ENCODE measurements around the gene BOK.
A peak's percentile ranks its signal among the peaks of the same experiment; 100 is the strongest.

Gene BOK

GRCh38 chr2:241618296-241618805 lies 59.8 kb downstream of the BOK start:
- H3K4me3 ChIP-seq (ENCODE audit: low read depth in 1 of 5, low read length in 5 of 5), result no peak overlapping the region
- H3K9me3 ChIP-seq (ENCODE audit: control insufficient read depth in 5 of 5, low read length in 5 of 5), result no peaks in the 10 kb centered on the region
- H3K4me1 ChIP-seq (ENCODE audit: control insufficient read depth in 5 of 5, insufficient read depth in 5 of 5, low read length in 5 of 5), result peaks cover 0 to 21% (median 7%) of the 10 kb centered on the region in 5 donors
- H3K27ac ChIP-seq (ENCODE audit: low read depth, low read length), result no peak overlapping the region
- peaks cover 0 to 9% (median 6%) of the 10 kb centered on the region in 5 donors for H3K36me3 ChIP-seq (ENCODE audit: control insufficient read depth in 5 of 5, insufficient read depth in 5 of 5, low read length in 5 of 5)
- peak overlapping the region in 1 of 5 donors; percentile 35 for H3K9ac ChIP-seq (ENCODE audit: low read length in 5 of 5)
- no peaks in the 10 kb centered on the region for H3K27me3 ChIP-seq (ENCODE audit: control insufficient read depth in 5 of 5, insufficient read depth in 4 of 5, low read length in 5 of 5)

DNA sequence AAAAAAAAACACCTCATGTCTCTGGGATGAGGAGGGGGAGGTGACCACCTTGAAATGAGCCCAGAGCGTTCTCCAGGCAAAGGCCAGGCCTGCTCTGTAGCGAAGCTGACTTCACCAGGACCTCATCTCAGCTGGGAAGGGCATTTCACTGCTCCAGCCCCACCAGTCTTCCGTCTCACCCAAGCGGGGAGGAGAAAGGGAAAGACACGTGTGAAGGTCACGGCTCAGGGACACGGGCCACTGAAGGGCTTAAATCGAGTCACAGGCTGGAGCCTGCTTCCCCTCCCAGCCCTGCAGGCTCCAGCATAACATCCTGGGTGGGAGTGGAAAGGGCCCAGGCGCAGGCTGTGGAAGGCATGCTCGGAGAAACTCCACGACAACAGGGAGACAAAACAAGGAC lies 60.3 kb downstream of the BOK start:
- H3K4me3 ChIP-seq (ENCODE audit: low read depth in 1 of 5, low read length in 5 of 5), result no peak overlapping the region
- H3K4me1 ChIP-seq (ENCODE audit: control insufficient read depth in 5 of 5, insufficient read depth in 5 of 5, low read length in 5 of 5), result peaks cover 0 to 19% (median 7%) of the 10 kb centered on the region in 5 donors
- peaks cover 0 to 9% (median 6%) of the 10 kb centered on the region in 5 donors for H3K36me3 ChIP-seq (ENCODE audit: control insufficient read depth in 5 of 5, insufficient read depth in 5 of 5, low read length in 5 of 5)
- no peaks in the 10 kb centered on the region for H3K9me3 ChIP-seq (ENCODE audit: control insufficient read depth in 5 of 5, low read length in 5 of 5)
- no peaks in the 10 kb centered on the region for H3K27me3 ChIP-seq (ENCODE audit: control insufficient read depth in 5 of 5, insufficient read depth in 4 of 5, low read length in 5 of 5)
- H3K27ac ChIP-seq (ENCODE audit: low read depth, low read length), result no peak overlapping the region
- H3K9ac ChIP-seq (ENCODE audit: low read length in 5 of 5), result no peak overlapping the region

DNA sequence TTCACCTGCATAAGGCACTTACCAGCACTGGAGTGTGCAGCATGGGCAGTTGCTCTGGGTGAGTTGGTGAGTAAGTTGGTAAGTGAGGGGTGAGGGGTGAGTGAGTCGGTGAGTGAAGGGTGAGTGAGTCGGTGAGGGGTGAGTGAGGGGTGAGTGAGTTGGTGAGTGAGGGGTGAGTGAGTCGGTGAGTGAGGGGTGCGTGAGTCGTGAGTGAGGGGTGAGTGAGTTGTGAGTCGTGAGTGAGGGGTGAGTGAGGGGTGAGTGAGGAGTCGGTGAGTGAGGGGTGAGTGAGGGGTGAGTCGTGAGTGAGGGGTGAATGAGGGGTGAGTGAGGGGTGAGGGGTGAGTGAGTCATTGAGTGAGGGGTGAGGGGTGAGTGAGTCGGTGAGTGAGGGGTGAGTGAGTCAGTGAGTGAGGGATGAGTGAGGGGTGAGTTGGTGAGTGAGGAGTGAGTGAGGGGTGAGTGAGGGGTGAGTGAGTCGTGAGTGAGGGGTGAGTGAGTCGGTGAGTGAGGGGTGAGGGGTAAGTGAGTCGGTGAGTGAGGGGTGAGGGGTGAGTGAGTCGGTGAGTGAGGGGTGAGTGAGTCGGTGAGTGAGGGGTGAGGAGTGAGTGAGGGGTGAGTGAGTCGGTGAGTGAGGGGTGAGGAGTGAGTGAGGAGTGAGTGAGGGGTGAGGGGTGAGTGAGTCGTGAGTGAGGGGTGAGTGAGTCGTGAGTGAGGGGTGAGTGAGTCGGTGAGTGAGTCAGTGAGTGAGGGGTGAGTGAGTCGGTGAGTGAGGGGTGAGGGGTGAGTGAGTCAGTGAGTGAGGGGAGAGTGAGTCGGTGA lies 61.3 kb downstream of the BOK start:
- H3K9ac ChIP-seq (ENCODE audit: low read length in 5 of 5), result no peak overlapping the region
- H3K4me3 ChIP-seq (ENCODE audit: low read depth in 1 of 5, low read length in 5 of 5), result no peak overlapping the region
- H3K9me3 ChIP-seq (ENCODE audit: control insufficient read depth in 5 of 5, low read length in 5 of 5), result no peaks in the 10 kb centered on the region
- peaks cover 0 to 9% (median 6%) of the 10 kb centered on the region in 5 donors for H3K36me3 ChIP-seq (ENCODE audit: control insufficient read depth in 5 of 5, insufficient read depth in 5 of 5, low read length in 5 of 5)
- no peaks in the 10 kb centered on the region for H3K27me3 ChIP-seq (ENCODE audit: control insufficient read depth in 5 of 5, insufficient read depth in 4 of 5, low read length in 5 of 5)
- peak overlapping the region; percentile 41 for H3K27ac ChIP-seq (ENCODE audit: low read depth, low read length)
- peaks cover 0 to 19% (median 7%) of the 10 kb centered on the region in 5 donors for H3K4me1 ChIP-seq (ENCODE audit: control insufficient read depth in 5 of 5, insufficient read depth in 5 of 5, low read length in 5 of 5)

- Histone ChIP-seq H3K9me3 (ENCODE audit: control insufficient read depth in 5 of 5, low read length in 5 of 5) (no peaks in the 10 kb centered on the region), H3K36me3 (ENCODE audit: control insufficient read depth in 5 of 5, insufficient read depth in 5 of 5, low read length in 5 of 5) (peaks cover 0 to 9% (median 6%) of the 10 kb centered on the region in 5 donors), H3K4me1 (ENCODE audit: control insufficient read depth in 5 of 5, insufficient read depth in 5 of 5, low read length in 5 of 5) (peaks cover 0 to 19% (median 7%) of the 10 kb centered on the region in 5 donors), H3K9ac (ENCODE audit: low read length in 5 of 5) (no peak overlapping the region), H3K27me3 (ENCODE audit: control insufficient read depth in 5 of 5, insufficient read depth in 4 of 5, low read length in 5 of 5) (no peaks in the 10 kb centered on the region), H3K4me3 (ENCODE audit: low read depth in 1 of 5, low read length in 5 of 5) (no peak overlapping the region), H3K27ac (ENCODE audit: low read depth, low read length) (peak overlapping the region; percentile 41)
These were observed 61.8 kb downstream of the BOK start for GRCh38 chr2:241620419-241620769.

All from subcutaneous abdominal adipose tissue (tissue), 5 donors.